ENCODE data around the gene FAM228B. TPM values are rescaled to one million over a fixed set of nuclear protein-coding genes. Genes with fewer than 3 reads are reported as not detected.
A peak's percentile ranks its signal among the peaks of the same experiment; 100 is the strongest.

The FAM228B gene
- total RNA-seq, 1 donor from 2014 or later: 31.2 TPM

DNA sequence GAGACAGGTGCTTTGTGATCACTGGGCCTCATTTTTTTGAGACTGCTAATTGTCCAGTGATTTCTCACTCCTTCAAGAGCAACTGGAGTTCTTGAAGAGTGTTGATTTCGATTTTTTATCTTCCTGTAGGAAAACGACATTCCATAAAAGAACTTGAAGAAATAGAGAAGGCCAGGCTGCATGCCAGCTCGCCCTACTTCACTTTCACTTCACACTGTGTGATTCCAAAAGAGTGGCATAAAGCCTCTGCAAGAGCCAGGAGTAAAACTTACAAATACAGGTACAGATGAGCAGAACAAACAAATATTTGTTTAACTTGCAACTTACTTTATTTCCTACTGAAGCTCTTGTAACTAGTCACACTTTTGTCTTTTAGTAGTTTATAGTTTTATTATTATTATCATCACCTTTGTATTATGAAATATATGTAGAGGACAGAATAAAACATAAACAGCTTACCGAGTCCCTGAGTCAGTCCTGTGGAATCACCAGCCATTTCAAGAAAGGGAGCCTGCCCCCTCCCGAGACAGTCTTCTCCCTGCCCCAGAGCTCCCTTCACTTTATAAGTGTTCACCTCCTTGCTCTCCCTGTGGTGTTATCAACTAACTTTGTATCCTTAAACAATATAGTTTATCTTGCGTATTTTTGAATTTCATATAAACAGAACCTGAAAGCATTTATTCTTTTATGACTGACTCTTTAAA lies 60.2 kb downstream of the FAM228B start:
- Histone ChIP-seq H3K36me3 (no peaks in the 10 kb centered on the region), H3K79me2 (ENCODE audit: low read depth) (no peaks in the 10 kb centered on the region), H4K20me1 (ENCODE audit: low read depth) (no peaks in the 10 kb centered on the region), H3K9me3 (ENCODE audit: low read depth) (no peaks in the 10 kb centered on the region), H3F3A (ENCODE audit: low read depth) (no peaks in the 10 kb centered on the region), H2AFZ (replicated peaks) (no peak overlapping the region), H3K4me2 (no peak overlapping the region), H3K27me3 (no peaks in the 10 kb centered on the region), H3K4me1 (peaks cover 10% of the 10 kb centered on the region), H3K27ac (no peak overlapping the region), H3K9ac (no peak overlapping the region), H3K4me3 (no peak overlapping the region)
- Mint-ChIP-seq H3K27ac (no peak overlapping the region), H3K4me1 (peaks cover 15% of the 10 kb centered on the region), H3K27me3 (ENCODE audit: insufficient read depth, low read depth) (peaks cover 3% of the 10 kb centered on the region), H3K36me3 (no peaks in the 10 kb centered on the region), H3K9me3 (peaks cover 15% of the 10 kb centered on the region), H3K4me3 (no peak overlapping the region)
- TF ChIP-seq EZH2 (IDR thresholded peaks at IDR 0.05): no peak
- DNase-seq (ENCODE audit: low spot score): no peak

DNA sequence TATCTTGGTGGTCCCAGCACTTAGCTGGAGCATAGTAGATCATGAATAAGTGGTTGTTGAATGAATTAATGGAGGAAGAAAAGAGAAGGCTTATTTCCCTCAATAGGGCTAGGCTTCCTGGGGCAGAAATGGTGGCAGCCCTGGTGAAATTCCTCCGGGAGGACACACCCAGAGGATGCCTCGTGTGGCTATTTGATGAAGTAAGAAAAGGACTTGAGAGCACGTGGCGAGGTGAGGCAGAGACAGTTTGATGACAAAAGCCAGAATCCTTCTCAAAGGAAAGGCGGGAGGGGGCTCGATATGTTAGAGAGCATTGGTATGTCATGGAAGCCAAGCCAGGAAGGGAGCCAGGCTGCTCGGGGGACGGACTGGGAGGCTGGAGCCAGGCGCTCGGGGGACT lies 66.3 kb downstream of the FAM228B start:
- no peak for DNase-seq (ENCODE audit: low spot score)
- H3K27me3 Mint-ChIP-seq (ENCODE audit: insufficient read depth, low read depth): peaks cover 6% of the 10 kb centered on the region

DNA sequence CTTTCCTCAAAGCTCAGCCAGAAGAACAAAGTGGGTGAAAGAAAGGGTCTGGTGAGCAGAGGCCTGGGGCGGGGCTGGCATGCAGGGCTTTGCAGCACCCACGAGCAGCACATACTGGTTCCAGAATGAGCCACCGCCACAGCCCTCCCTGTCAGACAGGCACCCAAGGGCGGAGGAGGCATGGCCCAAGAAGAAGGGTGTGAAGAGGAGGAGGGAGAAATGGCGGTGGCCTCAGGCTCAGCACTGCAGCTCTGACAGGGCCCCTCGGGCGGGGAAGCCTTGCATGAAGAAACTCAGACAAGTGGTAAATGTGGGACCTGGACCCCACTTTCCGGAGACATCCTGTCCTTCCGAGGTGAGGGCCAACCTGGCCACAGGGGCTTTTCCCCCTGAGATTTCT lies 67.2 kb downstream of the FAM228B start:
- Histone ChIP-seq H2AFZ (replicated peaks) (peak overlapping the region; percentile 82), H4K20me1 (ENCODE audit: low read depth) (no peaks in the 10 kb centered on the region), H3K4me3 (no peak overlapping the region), H3K36me3 (no peaks in the 10 kb centered on the region), H3K27me3 (no peaks in the 10 kb centered on the region), H3K4me2 (no peak overlapping the region), H3K27ac (no peak overlapping the region), H3F3A (ENCODE audit: low read depth) (no peaks in the 10 kb centered on the region), H3K79me2 (ENCODE audit: low read depth) (no peaks in the 10 kb centered on the region), H3K9ac (no peak overlapping the region), H3K4me1 (peaks cover 5% of the 10 kb centered on the region), H3K9me3 (ENCODE audit: low read depth) (no peaks in the 10 kb centered on the region)
- Mint-ChIP-seq H3K4me3 (no peak overlapping the region), H3K36me3 (no peaks in the 10 kb centered on the region), H3K9me3 (peaks cover 16% of the 10 kb centered on the region), H3K4me1 (no peaks in the 10 kb centered on the region), H3K27ac (no peak overlapping the region), H3K27me3 (ENCODE audit: insufficient read depth, low read depth) (peaks cover 6% of the 10 kb centered on the region)
- TF ChIP-seq EZH2phosphoT487 (IDR thresholded peaks at IDR 0.05): no peak
- TF ChIP-seq, protein P1, sequence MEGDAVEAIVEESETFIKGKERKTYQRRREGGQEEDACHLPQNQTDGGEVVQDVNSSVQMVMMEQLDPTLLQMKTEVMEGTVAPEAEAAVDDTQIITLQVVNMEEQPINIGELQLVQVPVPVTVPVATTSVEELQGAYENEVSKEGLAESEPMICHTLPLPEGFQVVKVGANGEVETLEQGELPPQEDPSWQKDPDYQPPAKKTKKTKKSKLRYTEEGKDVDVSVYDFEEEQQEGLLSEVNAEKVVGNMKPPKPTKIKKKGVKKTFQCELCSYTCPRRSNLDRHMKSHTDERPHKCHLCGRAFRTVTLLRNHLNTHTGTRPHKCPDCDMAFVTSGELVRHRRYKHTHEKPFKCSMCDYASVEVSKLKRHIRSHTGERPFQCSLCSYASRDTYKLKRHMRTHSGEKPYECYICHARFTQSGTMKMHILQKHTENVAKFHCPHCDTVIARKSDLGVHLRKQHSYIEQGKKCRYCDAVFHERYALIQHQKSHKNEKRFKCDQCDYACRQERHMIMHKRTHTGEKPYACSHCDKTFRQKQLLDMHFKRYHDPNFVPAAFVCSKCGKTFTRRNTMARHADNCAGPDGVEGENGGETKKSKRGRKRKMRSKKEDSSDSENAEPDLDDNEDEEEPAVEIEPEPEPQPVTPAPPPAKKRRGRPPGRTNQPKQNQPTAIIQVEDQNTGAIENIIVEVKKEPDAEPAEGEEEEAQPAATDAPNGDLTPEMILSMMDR (IDR thresholded peaks at IDR 0.05): no peak
- no peak for TF ChIP-seq EZH2 (IDR thresholded peaks at IDR 0.05)
- no peak for DNase-seq (ENCODE audit: low spot score)

More for the DNA sequence above, 66.3 kb downstream of the FAM228B start:
- Mint-ChIP-seq H3K9me3 (peaks cover 18% of the 10 kb centered on the region), H3K4me1 (no peaks in the 10 kb centered on the region), H3K36me3 (no peaks in the 10 kb centered on the region), H3K27ac (no peak overlapping the region), H3K4me3 (no peak overlapping the region)
- Histone ChIP-seq H3K27me3 (no peaks in the 10 kb centered on the region), H3K9me3 (ENCODE audit: low read depth) (no peaks in the 10 kb centered on the region), H3F3A (ENCODE audit: low read depth) (no peaks in the 10 kb centered on the region), H3K36me3 (no peaks in the 10 kb centered on the region), H3K4me2 (no peak overlapping the region), H2AFZ (replicated peaks) (peak overlapping the region; percentile 82), H4K20me1 (ENCODE audit: low read depth) (no peaks in the 10 kb centered on the region), H3K9ac (no peak overlapping the region), H3K4me3 (no peak overlapping the region), H3K79me2 (ENCODE audit: low read depth) (no peaks in the 10 kb centered on the region), H3K4me1 (peaks cover 5% of the 10 kb centered on the region), H3K27ac (no peak overlapping the region)
- TF ChIP-seq EZH2 (IDR thresholded peaks at IDR 0.05): no peak

DNA sequence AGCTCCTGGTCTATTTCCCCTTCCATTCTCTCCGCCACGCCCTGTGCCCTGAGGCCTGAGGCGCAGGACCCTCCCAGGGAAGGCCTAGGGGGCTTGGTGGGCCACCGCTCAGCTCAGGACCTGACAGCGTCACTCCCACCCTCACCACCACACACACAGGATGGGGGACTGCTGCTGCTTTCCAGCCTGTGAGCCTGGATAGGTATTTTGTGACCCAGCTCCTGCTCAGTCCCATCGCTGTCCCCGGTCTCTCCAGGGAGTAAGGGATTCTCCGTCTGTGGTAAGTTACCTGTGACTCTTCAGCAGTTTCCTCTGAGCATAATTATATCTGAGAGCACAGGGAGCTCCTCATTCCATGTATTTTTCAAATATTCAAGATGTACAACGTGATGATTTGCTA lies 67.9 kb downstream of the FAM228B start:
- no peaks in the 10 kb centered on the region for H3K27me3 ChIP-seq
- DNase-seq (ENCODE audit: low spot score): no peak
- H3K27ac ChIP-seq: no peak overlapping the region
- H3K36me3 ChIP-seq: no peaks in the 10 kb centered on the region
- H3K27me3 Mint-ChIP-seq (ENCODE audit: insufficient read depth, low read depth): peaks cover 6% of the 10 kb centered on the region
- H3K4me3 Mint-ChIP-seq: no peak overlapping the region
- no peaks in the 10 kb centered on the region for H4K20me1 ChIP-seq (ENCODE audit: low read depth)
- no peak overlapping the region for H3K4me3 ChIP-seq
- no peak overlapping the region for H3K9ac ChIP-seq
- no peak overlapping the region for H2AFZ ChIP-seq (replicated peaks)
- no peaks in the 10 kb centered on the region for H3K79me2 ChIP-seq (ENCODE audit: low read depth)
- TF ChIP-seq EZH2phosphoT487 (IDR thresholded peaks at IDR 0.05) (no peak), EZH2 (IDR thresholded peaks at IDR 0.05) (no peak)
- TF ChIP-seq, protein P1 (IDR thresholded peaks at IDR 0.05): no peak
- no peaks in the 10 kb centered on the region for H3K9me3 ChIP-seq (ENCODE audit: low read depth)
- peaks cover 5% of the 10 kb centered on the region for H3K4me1 ChIP-seq
- H3K4me1 Mint-ChIP-seq: no peaks in the 10 kb centered on the region
- no peak overlapping the region for H3K27ac Mint-ChIP-seq
- no peak overlapping the region for H3K4me2 ChIP-seq
- H3F3A ChIP-seq (ENCODE audit: low read depth): no peaks in the 10 kb centered on the region
- no peaks in the 10 kb centered on the region for H3K36me3 Mint-ChIP-seq
- peaks cover 15% of the 10 kb centered on the region for H3K9me3 Mint-ChIP-seq

Measured in neural progenitor cell (in vitro differentiated cells).